CD8-positive, alpha-beta memory T cell (primary cell): Measurements from ENCODE around the gene TFR2. TPM values are rescaled to one million over a fixed set of nuclear protein-coding genes. Genes with fewer than 3 reads are reported as not detected.

Experiments
- CTCF ChIA-PET: fragments of 350-600 bp; sonication (Branson Sonifier 250); formaldehyde crosslinking; loops from one replicate; lab custom pipeline; 2021; ENCODE audit warnings: antibody characterized with exemption; lab: Charles Lee
- POLR2A ChIA-PET: fragments of 350-600 bp; sonication (Branson Sonifier 250); formaldehyde crosslinking; loops from one replicate; lab custom pipeline; 2021; ENCODE audit warnings: antibody characterized with exemption; lab: Charles Lee
- DNase-seq, 5 donors: peaks; one replicate each; pipeline versions ENCODE4 v3.0.0 to v3.0.0-alpha.2; 2020 to 2022; ENCODE audit warnings: mixed read lengths in 1 of 5
- H3K27ac ChIP-seq: one replicate; pipeline ENCODE4 v1.7.0; 2013; ENCODE audit warnings: low read depth, mild to moderate bottlenecking, low read length, moderate library complexity
- H3K27me3 ChIP-seq: 2 replicates; pipeline ENCODE4 v1.7.0; 2013; ENCODE audit warnings: low read length, mild to moderate bottlenecking; ENCODE audit not compliant: insufficient read depth, poor library complexity, severe bottlenecking
- H3K36me3 ChIP-seq: 2 replicates; pipeline ENCODE4 v1.7.0; 2013; ENCODE audit warnings: mild to moderate bottlenecking, low read length, moderate library complexity; ENCODE audit not compliant: insufficient read depth
- H3K4me1 ChIP-seq: 2 replicates; pipeline ENCODE4 v1.7.0; 2013; ENCODE audit warnings: mild to moderate bottlenecking, low read length, moderate library complexity; ENCODE audit not compliant: insufficient read depth
- H3K4me3 ChIP-seq: 2 replicates; pipeline ENCODE4 v1.7.0; 2013; ENCODE audit warnings: mild to moderate bottlenecking, low read length
- H3K9me3 ChIP-seq: 2 replicates; pipeline ENCODE4 v1.7.0; 2013; ENCODE audit warnings: mild to moderate bottlenecking, low read length
- H3K27ac Mint-ChIP-seq, 8 donors: one replicate each; pipeline ENCODE4 v1.8.0; 2020 to 2021; ENCODE audit warnings: mixed read lengths in 8 of 8, mild to moderate bottlenecking in 6 of 8, inconsistent platforms in 3 of 8, moderate library complexity in 3 of 8
- H3K27me3 Mint-ChIP-seq, 2 donors: one replicate each; pipeline ENCODE4 v1.8.0; 2020 to 2021; ENCODE audit warnings: mixed read lengths in 2 of 2, mild to moderate bottlenecking in 1 of 2, moderate library complexity in 1 of 2
- H3K36me3 Mint-ChIP-seq, 3 donors: one replicate each; pipeline ENCODE4 v1.8.0; 2020 to 2021; ENCODE audit warnings: mixed read lengths in 3 of 3, inconsistent platforms in 1 of 3, mild to moderate bottlenecking in 1 of 3
- H3K4me1 Mint-ChIP-seq, 3 donors: one replicate each; pipeline ENCODE4 v1.8.0; 2020 to 2021; ENCODE audit warnings: mixed read lengths in 3 of 3, inconsistent platforms in 1 of 3, mild to moderate bottlenecking in 1 of 3
- H3K4me3 Mint-ChIP-seq, 7 donors: one replicate each; pipeline ENCODE4 v1.8.0; 2020 to 2021; ENCODE audit warnings: mixed read lengths in 7 of 7, mild to moderate bottlenecking in 6 of 7, moderate library complexity in 4 of 7, inconsistent platforms in 2 of 7
- H3K9me3 Mint-ChIP-seq, 5 donors: one replicate each; pipeline ENCODE4 v1.8.0; 2020 to 2022; ENCODE audit warnings: mixed read lengths in 5 of 5, mild to moderate bottlenecking in 3 of 5, moderate library complexity in 2 of 5, inconsistent platforms in 1 of 5
- polyA plus RNA-seq: library from polyadenylated mRNA; unstranded; fragments of 300-500 nt; fragmentation: Illumina TruSeq; gene quantifications from one replicate; pipeline ENCODE4 v1.2.3, GENCODE V29; 2021
- total RNA-seq, 2 experiments: library from RNA; stranded (reverse); gene quantifications; one replicate each; pipeline ENCODE4 v1.2.3, GENCODE V29; 2021

The TFR2 gene
- total and polyA plus RNA-seq, 3 experiments from 2014 or later: 2.7 to 17.7 (median 14.6) TPM

- H3K27me3 Mint-ChIP-seq: no peaks in the 10 kb centered on the region
- H3K4me1 ChIP-seq: peaks cover 18% of the 10 kb centered on the region
- peak overlapping the region in 7 of 8 donors; percentile 56 to 89 (median 79) for H3K27ac Mint-ChIP-seq
- DNase-seq: peak in 4 of 5 donors; percentile 24 to 61 (median 42)
- peaks cover 11 to 30% (median 18%) of the 10 kb centered on the region in 3 donors for H3K4me1 Mint-ChIP-seq
- H3K9me3 ChIP-seq: no peaks in the 10 kb centered on the region
- no peaks in the 10 kb centered on the region for H3K27me3 ChIP-seq
- no peaks in the 10 kb centered on the region for H3K36me3 Mint-ChIP-seq
- H3K4me3 ChIP-seq: peak overlapping the region; percentile 38
- H3K27ac ChIP-seq: peak overlapping the region; percentile 47
- H3K36me3 ChIP-seq: no peaks in the 10 kb centered on the region
- peak overlapping the region; percentile 81 to 95 (median 87) for H3K4me3 Mint-ChIP-seq
- POLR2A ChIA-PET: interaction anchor here (0.6 to 3.2 kb wide), 6 partner anchors 19 to 76 kb away, joined by 3 to 14 read pairs (median 3); partner anchors contain the start of genes FBXO24 and LRCH4
- CTCF ChIA-PET: interaction anchor here (0.7 to 1.9 kb wide), 11 partner anchors 8 to 247 kb away, joined by 3 to 10 read pairs (median 4); partner anchors contain the start of genes FBXO24, LRCH4 and SLC12A9
- H3K9me3 Mint-ChIP-seq: no peaks in the 10 kb centered on the region
Measured at GRCh38 chr7:100604976-100605911, 36.1 kb downstream of the TFR2 start.

- no peaks in the 10 kb centered on the region for H3K27me3 Mint-ChIP-seq
- Histone ChIP-seq H3K27ac (peak overlapping the region; percentile 75), H3K4me3 (peak overlapping the region; percentile 55), H3K36me3 (no peaks in the 10 kb centered on the region), H3K27me3 (no peaks in the 10 kb centered on the region), H3K4me1 (peaks cover 18% of the 10 kb centered on the region), H3K9me3 (no peaks in the 10 kb centered on the region)
- peaks cover 11 to 30% (median 18%) of the 10 kb centered on the region in 3 donors for H3K4me1 Mint-ChIP-seq
- CTCF ChIA-PET: interaction anchor here (0.8 to 2.0 kb wide), 14 partner anchors 9 to 248 kb away, joined by 3 to 10 read pairs (median 4); partner anchors contain the start of genes FBXO24, LRCH4, MOSPD3 and SLC12A9
- POLR2A ChIA-PET: interaction anchor here (0.6 to 3.2 kb wide), 8 partner anchors 18 to 176 kb away, joined by 3 to 14 read pairs (median 3); partner anchors contain the start of genes FBXO24, LRCH4 and ZCWPW1
- DNase-seq: peak; percentile 64 to 88 (median 76)
- H3K4me3 Mint-ChIP-seq: peak overlapping the region; percentile 81 to 95 (median 87)
- no peaks in the 10 kb centered on the region for H3K9me3 Mint-ChIP-seq
- peak overlapping the region; percentile 38 to 98 (median 94) for H3K27ac Mint-ChIP-seq
- H3K36me3 Mint-ChIP-seq: no peaks in the 10 kb centered on the region
Measured at GRCh38 chr7:100604028-100604975, 37.0 kb downstream of the TFR2 start.

- peak overlapping the region in 7 of 8 donors; percentile 91 to 98 (median 94) for H3K27ac Mint-ChIP-seq
- Histone ChIP-seq H3K36me3 (no peaks in the 10 kb centered on the region), H3K27ac (peak overlapping the region; percentile 75), H3K4me1 (peaks cover 18% of the 10 kb centered on the region), H3K4me3 (peak overlapping the region; percentile 55), H3K27me3 (no peaks in the 10 kb centered on the region), H3K9me3 (no peaks in the 10 kb centered on the region)
- no peaks in the 10 kb centered on the region for H3K36me3 Mint-ChIP-seq
- peak overlapping the region; percentile 80 to 95 (median 85) for H3K4me3 Mint-ChIP-seq
- H3K27me3 Mint-ChIP-seq: no peaks in the 10 kb centered on the region
- H3K4me1 Mint-ChIP-seq: peaks cover 11 to 30% (median 18%) of the 10 kb centered on the region in 3 donors
- POLR2A ChIA-PET: interaction anchor here (0.6 to 3.2 kb wide), 4 partner anchors 17 to 175 kb away, joined by 3 to 14 read pairs (median 5); partner anchors contain the start of genes FBXO24, LRCH4 and ZCWPW1
- CTCF ChIA-PET: interaction anchor here (0.9 to 2.0 kb wide), 6 partner anchors 9 to 249 kb away, joined by 3 to 8 read pairs (median 5); partner anchors contain the start of genes FBXO24, LRCH4, MOSPD3 and SLC12A9
- no peak for DNase-seq
- no peaks in the 10 kb centered on the region for H3K9me3 Mint-ChIP-seq
Measured at GRCh38 chr7:100603726-100604027, 37.7 kb downstream of the TFR2 start.

- peak overlapping the region in 7 of 8 donors; percentile 18 to 98 (median 93) for H3K27ac Mint-ChIP-seq
- no peaks in the 10 kb centered on the region for H3K36me3 Mint-ChIP-seq
- no peaks in the 10 kb centered on the region for H3K27me3 Mint-ChIP-seq
- Histone ChIP-seq H3K4me1 (peaks cover 18% of the 10 kb centered on the region), H3K36me3 (no peaks in the 10 kb centered on the region), H3K27me3 (no peaks in the 10 kb centered on the region), H3K27ac (peak overlapping the region; percentile 75), H3K9me3 (no peaks in the 10 kb centered on the region), H3K4me3 (peak overlapping the region; percentile 55)
- no peaks in the 10 kb centered on the region for H3K9me3 Mint-ChIP-seq
- peaks cover 13 to 34% (median 18%) of the 10 kb centered on the region in 3 donors for H3K4me1 Mint-ChIP-seq
- ChIA-PET POLR2A (interaction anchor here (0.6 to 3.2 kb wide), 4 partner anchors 17 to 174 kb away, joined by 3 to 14 read pairs (median 5); partner anchors contain the start of genes FBXO24, LRCH4 and ZCWPW1), CTCF (interaction anchor here (0.9 to 2.0 kb wide), 7 partner anchors 10 to 249 kb away, joined by 3 to 8 read pairs (median 5); partner anchors contain the start of genes FBXO24, LRCH4, MOSPD3 and SLC12A9)
- DNase-seq: no peak
- peak overlapping the region; percentile 80 to 95 (median 85) for H3K4me3 Mint-ChIP-seq
Measured at GRCh38 chr7:100602889-100603725, 38.2 kb downstream of the TFR2 start.

- H3K36me3 Mint-ChIP-seq: no peaks in the 10 kb centered on the region
- H3K4me1 Mint-ChIP-seq: peaks cover 13 to 30% (median 15%) of the 10 kb centered on the region in 3 donors
Measured at GRCh38 chr7:100600730-100601038, 40.7 kb downstream of the TFR2 start.

GRCh38 chr7:100599911-100600729 lies 41.2 kb downstream of the TFR2 start:
- no peaks in the 10 kb centered on the region for H3K27me3 ChIP-seq
- Mint-ChIP-seq H3K36me3 (no peaks in the 10 kb centered on the region), H3K27ac (peak overlapping the region in 1 of 8 donors; percentile 10), H3K4me1 (peaks cover 8 to 24% (median 12%) of the 10 kb centered on the region in 3 donors), H3K9me3 (no peaks in the 10 kb centered on the region), H3K27me3 (no peaks in the 10 kb centered on the region), H3K4me3 (no peak overlapping the region)
- peaks cover 15% of the 10 kb centered on the region for H3K4me1 ChIP-seq
- no peaks in the 10 kb centered on the region for H3K36me3 ChIP-seq
- no peaks in the 10 kb centered on the region for H3K9me3 ChIP-seq
- ChIA-PET CTCF (no interaction called here), POLR2A (interaction anchor here (0.6 kb wide), 1 partner anchor 214 kb away, joined by 3 read pairs; no protein-coding TSS in a partner anchor)
- H3K4me3 ChIP-seq: no peak overlapping the region
- DNase-seq: no peak
- H3K27ac ChIP-seq: no peak overlapping the region

More at GRCh38 chr7:100600730-100601038, 40.7 kb downstream of the TFR2 start:
- H3K36me3 ChIP-seq: no peaks in the 10 kb centered on the region
- ChIA-PET CTCF (no interaction called here), POLR2A (no interaction called here)
- no peaks in the 10 kb centered on the region for H3K9me3 ChIP-seq
- H3K27me3 ChIP-seq: no peaks in the 10 kb centered on the region
- no peak for DNase-seq
- H3K4me1 ChIP-seq: peaks cover 18% of the 10 kb centered on the region
- H3K9me3 Mint-ChIP-seq: no peaks in the 10 kb centered on the region
- H3K27ac ChIP-seq: no peak overlapping the region
- H3K4me3 ChIP-seq: no peak overlapping the region
- H3K27me3 Mint-ChIP-seq: no peaks in the 10 kb centered on the region
- no peak overlapping the region for H3K4me3 Mint-ChIP-seq
- peak overlapping the region in 2 of 8 donors; percentile 10 to 88 for H3K27ac Mint-ChIP-seq
